ENCODE measurements around the gene FMN2.

Gene FMN2

GRCh38 chr1:240309769-240310168 is 218.1 kb downstream of the FMN2 start:
- H3F3A ChIP-seq (ENCODE audit: insufficient read depth): no peaks in the 10 kb centered on the region
- no peaks in the 10 kb centered on the region for H3K9me3 ChIP-seq (ENCODE audit: insufficient read depth, low read length)
- H3K27ac ChIP-seq (ENCODE audit: low read depth, low read length): no peak overlapping the region
- H3K9me2 ChIP-seq (replicated peaks; ENCODE audit: insufficient read depth, low read length): no peaks in the 10 kb centered on the region
- H3K9ac ChIP-seq (ENCODE audit: low read length): no peak overlapping the region
- no peaks in the 10 kb centered on the region for H3K79me2 ChIP-seq (ENCODE audit: insufficient read depth, low read length)
- H3K27me3 ChIP-seq (ENCODE audit: low read length): no peaks in the 10 kb centered on the region
- H4K20me1 ChIP-seq (ENCODE audit: low read depth, low read length): no peaks in the 10 kb centered on the region
- no peak overlapping the region for H2AFZ ChIP-seq (ENCODE audit: low read depth, low read length, severe bottlenecking)
- H3K4me2 ChIP-seq (ENCODE audit: low read depth, low read length, poor library complexity, severe bottlenecking): no peak overlapping the region
- H3K36me3 ChIP-seq (ENCODE audit: low read length): no peaks in the 10 kb centered on the region
- H3K4me3 ChIP-seq (ENCODE audit: insufficient read depth, low read length, poor library complexity, severe bottlenecking): no peak overlapping the region
- TF ChIP-seq CTCF (IDR thresholded peaks at IDR 0.05; ENCODE audit: insufficient read depth, low read length, poor library complexity, severe bottlenecking) (no peak), EZH2phosphoT487 (conservative IDR thresholded peaks at IDR 0.05; ENCODE audit: low read length) (no peak)

GRCh38 chr1:240310226-240310925 is 218.7 kb downstream of the FMN2 start:
- Histone ChIP-seq H2AFZ (ENCODE audit: low read depth, low read length, severe bottlenecking) (no peak overlapping the region), H3F3A (ENCODE audit: insufficient read depth) (no peaks in the 10 kb centered on the region), H3K4me2 (ENCODE audit: low read depth, low read length, poor library complexity, severe bottlenecking) (no peak overlapping the region), H3K27ac (ENCODE audit: low read depth, low read length) (no peak overlapping the region), H3K4me3 (ENCODE audit: insufficient read depth, low read length, poor library complexity, severe bottlenecking) (no peak overlapping the region), H3K79me2 (ENCODE audit: insufficient read depth, low read length) (no peaks in the 10 kb centered on the region), H3K9me2 (replicated peaks; ENCODE audit: insufficient read depth, low read length) (no peaks in the 10 kb centered on the region), H3K9ac (ENCODE audit: low read length) (no peak overlapping the region), H4K20me1 (ENCODE audit: low read depth, low read length) (no peaks in the 10 kb centered on the region), H3K9me3 (ENCODE audit: insufficient read depth, low read length) (no peaks in the 10 kb centered on the region), H3K36me3 (ENCODE audit: low read length) (no peaks in the 10 kb centered on the region), H3K27me3 (ENCODE audit: low read length) (no peaks in the 10 kb centered on the region)
- no peak for TF ChIP-seq CTCF (IDR thresholded peaks at IDR 0.05; ENCODE audit: insufficient read depth, low read length, poor library complexity, severe bottlenecking)
- no peak for TF ChIP-seq EZH2phosphoT487 (conservative IDR thresholded peaks at IDR 0.05; ENCODE audit: low read length)

- no peaks in the 10 kb centered on the region for H3F3A ChIP-seq (ENCODE audit: insufficient read depth)
- H3K36me3 ChIP-seq (ENCODE audit: low read length): no peaks in the 10 kb centered on the region
- no peaks in the 10 kb centered on the region for H4K20me1 ChIP-seq (ENCODE audit: low read depth, low read length)
- H3K27me3 ChIP-seq (ENCODE audit: low read length): no peaks in the 10 kb centered on the region
- no peak overlapping the region for H3K27ac ChIP-seq (ENCODE audit: low read depth, low read length)
- H2AFZ ChIP-seq (ENCODE audit: low read depth, low read length, severe bottlenecking): no peak overlapping the region
- no peaks in the 10 kb centered on the region for H3K9me2 ChIP-seq (replicated peaks; ENCODE audit: insufficient read depth, low read length)
- TF ChIP-seq EZH2phosphoT487 (conservative IDR thresholded peaks at IDR 0.05; ENCODE audit: low read length) (no peak), CTCF (IDR thresholded peaks at IDR 0.05; ENCODE audit: insufficient read depth, low read length, poor library complexity, severe bottlenecking) (no peak)
- no peaks in the 10 kb centered on the region for H3K9me3 ChIP-seq (ENCODE audit: insufficient read depth, low read length)
- H3K4me2 ChIP-seq (ENCODE audit: low read depth, low read length, poor library complexity, severe bottlenecking): no peak overlapping the region
- H3K79me2 ChIP-seq (ENCODE audit: insufficient read depth, low read length): no peaks in the 10 kb centered on the region
- H3K4me3 ChIP-seq (ENCODE audit: insufficient read depth, low read length, poor library complexity, severe bottlenecking): no peak overlapping the region
- H3K9ac ChIP-seq (ENCODE audit: low read length): no peak overlapping the region
Measured at GRCh38 chr1:240312872-240313271, 221.2 kb downstream of the FMN2 start.

All from SU-DHL-6 (cell line).